Erythroblast (primary cell): ENCODE data around the gene ANO6.
"Not testable (repeated sequence)": the region's sequence is repeated elsewhere in the genome, so short reads cannot be mapped to it uniquely, and the experiment has no call there.

Experiments
- GATA1 ChIP-seq: IDR thresholded peaks from 2 replicates; pipeline ENCODE4 v1.6.1; 2011; ENCODE audit warnings: low read depth, mild to moderate bottlenecking, control low read depth, low read length, moderate library complexity
- POLR2A ChIP-seq: IDR thresholded peaks from 2 replicates; pipeline ENCODE4 v1.6.1; 2011; ENCODE audit warnings: mild to moderate bottlenecking, low read length

- not testable (repeated sequence) for TF ChIP-seq POLR2A, GATA1
Observed at GRCh38 chr12:45236383-45236782, 20.5 kb downstream of the ANO6 start.
